K562 (cell line): ENCODE measurements around the gene NYNRIN. TPM values are rescaled to one million over a fixed set of nuclear protein-coding genes. Genes with fewer than 3 reads are reported as not detected.

ENCODE experiments used
- ATAC-seq: fragments of 200-7000 bp; cut with Tn5 transposase; 3 replicates; pipeline ENCODE4 v1.9.1; 2020; ENCODE audit warnings: moderate library complexity
- BruUV-seq: library from RNA; stranded (reverse); fragments of 400-500 nt; replicated peaks from 2 replicates; lab custom pipeline; 2021; lab: Mats Ljungman, UMichigan
- CTCF ChIA-PET: fragments of 300-600 bp; formaldehyde crosslinking; extraction: SDS; loops from one replicate; lab custom pipeline; 2021; ENCODE audit warnings: low intra/inter-chr PET ratio; lab: Yijun Ruan, JAX
- POLR2A ChIA-PET: fragments of 300-600, 350-650 bp; sonication (Branson Sonifier 250); formaldehyde crosslinking; extraction: SDS; loops from one replicate; lab custom pipeline; 2021; ENCODE audit warnings: antibody characterized with exemption, inconsistent platforms; lab: Yijun Ruan, JAX
- DNase-seq, 4 experiments: peaks; one replicate each; pipeline versions ENCODE4 v3.0.0 to v3.0.0-alpha.2; 2011 to 2018; ENCODE audit warnings: low spot score in 3 of 4, mixed read lengths in 3 of 4; ENCODE audit errors: extremely low read depth in 1 of 4
- FAIRE-seq: peaks from 2 replicates; lab custom pipeline; 2011; peaks lifted over from hg19 to GRCh38; lab: Jason Lieb, UNC
- H2AFZ ChIP-seq: 2 replicates; pipeline ENCODE4 v1.6.0; 2011; ENCODE audit warnings: low read depth, low read length, control low read depth, inconsistent platforms
- H3K27ac ChIP-seq: fragments of 200-600 bp; 3 replicates; pipeline ENCODE4 v1.8.0; 2011; ENCODE audit warnings: low read depth, mild to moderate bottlenecking, control low read depth, inconsistent platforms, low read length, moderate library complexity, mixed read lengths; ENCODE audit errors: extremely low read depth
- H3K27me3 ChIP-seq, 2 experiments: fragments of 300-600 bp in 1 of 2; 2 replicates in 1 of 2; 3 replicates in 1 of 2; pipeline versions ENCODE4 v1.6.0 to v1.8.0; 2011; ENCODE audit warnings: inconsistent platforms in 2 of 2, low read length in 2 of 2, mild to moderate bottlenecking in 1 of 2, mixed read lengths in 1 of 2, moderate library complexity in 1 of 2; ENCODE audit not compliant: control insufficient read depth in 2 of 2, insufficient read depth in 2 of 2
- H3K36me3 ChIP-seq: fragments of 300-600 bp; 3 replicates; pipeline ENCODE4 v1.8.0; 2011; ENCODE audit warnings: mild to moderate bottlenecking, low read length, inconsistent platforms; ENCODE audit not compliant: control insufficient read depth, insufficient read depth
- H3K4me1 ChIP-seq, 2 experiments: fragments of 200-600 bp in 1 of 2; replicated peaks in 1 of 2; 2 replicates in 1 of 2; 3 replicates in 1 of 2; pipeline versions ENCODE4 v1.5.1 to v1.8.0; 2011; ENCODE audit warnings: inconsistent platforms in 2 of 2, low read length in 2 of 2, mild to moderate bottlenecking in 1 of 2, mixed read lengths in 1 of 2, moderate library complexity in 1 of 2; ENCODE audit not compliant: control insufficient read depth in 2 of 2, insufficient read depth in 2 of 2
- H3K4me2 ChIP-seq: 2 replicates; pipeline ENCODE4 v1.6.1; 2011; ENCODE audit warnings: low read length, control low read depth, inconsistent platforms, mixed read lengths; ENCODE audit not compliant: insufficient read depth
- H3K4me3 ChIP-seq: fragments of 200-600 bp; sonication (generic), shearing (Covaris generic); 2 replicates; pipeline ENCODE4 v1.5.1; 2016; ENCODE audit warnings: control low read depth, inconsistent platforms
- H3K79me2 ChIP-seq: fragments of 200-600 bp; 3 replicates; pipeline ENCODE4 v1.8.0; 2011; ENCODE audit warnings: low read length, inconsistent platforms; ENCODE audit not compliant: control insufficient read depth, insufficient read depth
- H3K9ac ChIP-seq, 2 experiments: 2 replicates each; pipeline versions ENCODE4 v1.6.0 to v1.6.1; 2011; ENCODE audit warnings: low read depth in 2 of 2, low read length in 2 of 2, control low read depth in 1 of 2, inconsistent platforms in 1 of 2, mild to moderate bottlenecking in 1 of 2, mixed read lengths in 1 of 2; ENCODE audit not compliant: insufficient read depth in 1 of 2
- H3K9me1 ChIP-seq: one replicate; pipeline ENCODE4 v1.6.0; 2011; ENCODE audit warnings: inconsistent platforms, mild to moderate bottlenecking, low read length, moderate library complexity; ENCODE audit not compliant: control insufficient read depth, insufficient read depth
- H3K9me3 ChIP-seq: replicated peaks from 2 replicates; pipeline ENCODE4 v1.5.1; 2011; ENCODE audit warnings: low read depth, low read length, inconsistent platforms; ENCODE audit not compliant: control insufficient read depth, insufficient read depth
- H4K20me1 ChIP-seq: replicated peaks from 2 replicates; pipeline ENCODE4 v1.6.1; 2011; ENCODE audit warnings: low read length, inconsistent platforms, mixed read lengths; ENCODE audit not compliant: control insufficient read depth, insufficient read depth
- BCOR ChIP-seq: fragments of 450-650 bp; IDR thresholded peaks from 2 replicates; pipeline ENCODE4 v1.6.1; 2016
- BMI1 ChIP-seq: fragments of 150-350 bp; IDR thresholded peaks from 2 replicates; pipeline ENCODE4 v1.6.1; 2014; ENCODE audit warnings: low read length
- CBFB ChIP-seq: sonication (generic); formaldehyde crosslinking; IDR thresholded peaks from 2 replicates; pipeline ENCODE4 v1.4.0; 2020; ENCODE audit warnings: mild to moderate bottlenecking, missing genetic modification reagents
- CHAMP1 ChIP-seq: fragments of 450-650 bp; IDR thresholded peaks from 2 replicates; pipeline ENCODE4 v1.6.1; 2016; ENCODE audit warnings: mild to moderate bottlenecking
- CREB3 ChIP-seq: fragments of 450-650 bp; conservative IDR thresholded peaks from 2 replicates; pipeline ENCODE4 v1.6.1; 2016; ENCODE audit warnings: missing genetic modification characterization, low read depth, mild to moderate bottlenecking, missing compliant biosample characterization, moderate library complexity
- FOXJ3 ChIP-seq: sonication (generic); formaldehyde crosslinking; IDR thresholded peaks from 2 replicates; pipeline ENCODE4 v1.4.0; 2020; ENCODE audit warnings: mild to moderate bottlenecking, missing genetic modification reagents
- ILF3 ChIP-seq: fragments of 450-650 bp; IDR thresholded peaks from 2 replicates; pipeline ENCODE4 v1.6.1; 2018; ENCODE audit warnings: antibody characterized with exemption, mild to moderate bottlenecking, moderate library complexity, borderline replicate concordance
- MEF2D ChIP-seq: conservative IDR thresholded peaks from 2 replicates; pipeline ENCODE4 v1.6.1; 2016; ENCODE audit warnings: low read depth, missing genetic modification characterization, missing compliant biosample characterization
- NONO ChIP-seq, 2 experiments: fragments of 200-400 bp in 1 of 2; fragments of 450-650 bp in 1 of 2; formaldehyde crosslinking in 1 of 2; IDR thresholded peaks; 2 replicates each; pipeline ENCODE4 v1.6.1; 2017; ENCODE audit warnings: low read depth in 2 of 2, mild to moderate bottlenecking in 2 of 2, moderate library complexity in 2 of 2, low read length in 1 of 2
- SNIP1 ChIP-seq: fragments of 450-650 bp; IDR thresholded peaks from 2 replicates; pipeline ENCODE4 v1.7.1; 2017; ENCODE audit warnings: low read depth, mild to moderate bottlenecking
- STAT6 ChIP-seq: sonication (generic); formaldehyde crosslinking; IDR thresholded peaks from 2 replicates; pipeline ENCODE4 v1.8.1; 2023; ENCODE audit warnings: mild to moderate bottlenecking, missing genetic modification reagents
- TAF9B ChIP-seq: fragments of 450-650 bp; IDR thresholded peaks from 2 replicates; pipeline ENCODE4 v1.6.1; 2018; ENCODE audit warnings: mild to moderate bottlenecking; ENCODE audit not compliant: partially characterized antibody
- TCF3 ChIP-seq: sonication (generic); formaldehyde crosslinking; IDR thresholded peaks from 2 replicates; pipeline ENCODE4 v1.4.0; 2020; ENCODE audit warnings: mild to moderate bottlenecking, missing genetic modification reagents
- U2AF2 ChIP-seq: fragments of 200-400 bp; formaldehyde crosslinking; optimal IDR thresholded peaks from 2 replicates; pipeline ENCODE3; 2017; ENCODE audit warnings: low read depth, mild to moderate bottlenecking, low read length
- ZBED1 ChIP-seq: IDR thresholded peaks from 2 replicates; pipeline ENCODE4 v1.6.1; 2014
- ZKSCAN8 ChIP-seq: fragments of 200-800 bp; sonication (Bioruptor generic); IDR thresholded peaks from 2 replicates; pipeline ENCODE4 v1.6.1; 2016; ENCODE audit warnings: missing genetic modification characterization, missing compliant biosample characterization
- ZNF140 ChIP-seq: fragments of 250-450 bp; sonication (Bioruptor Pico); IDR thresholded peaks from 2 replicates; pipeline ENCODE4 v1.8.0; 2021; ENCODE audit warnings: moderate library complexity, mild to moderate bottlenecking, inconsistent platforms
- ZSCAN32 ChIP-seq: fragments of 450-650 bp; formaldehyde crosslinking; IDR thresholded peaks from 2 replicates; pipeline ENCODE4 v1.4.0; 2020; ENCODE audit warnings: mild to moderate bottlenecking, moderate library complexity
- WGBS: fragments of 100-300 bp; shearing (Covaris generic); methylation state at CpG from one replicate; pipeline ENCODE4 v1.1.6; 2016; ENCODE audit warnings: low coverage, mixed read lengths; ENCODE audit not compliant: insufficient coverage; ENCODE audit errors: missing lambda C conversion rate; 5-methylcytosine and 5-hydroxymethylcytosine counted together
- in situ Hi-C: fragments of 300-500 bp; cut with MboI; formaldehyde crosslinking; loops from 4 replicates; pipeline ENCODE4 v1.15.0; 2018; ENCODE audit warnings: inconsistent platforms, mixed read lengths
- intact Hi-C: fragments of 100-400 bp; cut with micrococcal nuclease; formaldehyde crosslinking; loops from 2 replicates; pipeline ENCODE4 v1.14.2; 2022
- polyA plus RNA-seq, 8 experiments: library from polyadenylated mRNA; depleted of rRNA in 4 of 8; stranded (reverse) in 5 of 8; unstranded in 3 of 8; fragments of >200 nt; fragmentation: Nextera tagmentation in 2 of 8; fragmentation: Illumina TruSeq in 1 of 8; extraction: Ambion mirVana in 2 of 8; extraction: Trizol in 1 of 8; gene quantifications; 2 replicates each; pipeline versions ENCODE4 v1.2.1 to v1.2.3, GENCODE V29; 2011 to 2014; ENCODE audit warnings: inconsistent platforms in 1 of 8, missing spikeins in 1 of 8
- total RNA-seq, 7 experiments: library from RNA; depleted of rRNA in 6 of 7; stranded (reverse); fragments of >200 nt in 6 of 7; fragmentation: Illumina TruSeq in 2 of 7; extraction: Trizol in 2 of 7; gene quantifications; 2 replicates each; pipeline versions ENCODE4 v1.2.1 to v1.2.3, GENCODE V29; 2011 to 2021; ENCODE audit warnings: low replicate concordance in 1 of 7

NYNRIN gene
- total and polyA plus RNA-seq, 9 of the 15 experiments (the other 6 are each of a cell fraction or from before 2014, with no cell fraction given), result 0.04 to 1.2 (median 0.28) TPM

GRCh38 chr14:24377126-24377525 lies 21.7 kb upstream of the NYNRIN start:
- WGBS, result 23% methylated on average over 7 of the region's 7 CpGs
- H3K4me2 ChIP-seq, result peak overlapping the region; percentile 58
- intact Hi-C loops, result no loop called here
- FAIRE-seq (peak; percentile 61), DNase-seq (peak; percentile 55 to 70 (median 65)), ATAC-seq (peak; percentile 33)
- CTCF ChIA-PET, result no interaction called here
- no peaks in the 10 kb centered on the region for H3K79me2 ChIP-seq
- H3K9ac ChIP-seq, result no peak overlapping the region; a peak in 1 of 4 replicates
- in situ Hi-C loops, result no loop called here
- H3K36me3 ChIP-seq, result no peaks in the 10 kb centered on the region
- BruUV-seq, result no TSS peak
- H4K20me1 ChIP-seq, result no peaks in the 10 kb centered on the region
- no peaks in the 10 kb centered on the region for H3K9me3 ChIP-seq
- no peak overlapping the region for H3K4me3 ChIP-seq
- no peak overlapping the region; the same call in 2 of the 3 replicates for H3K27ac ChIP-seq
- POLR2A ChIA-PET, result interaction anchor here (0.5 to 0.8 kb wide), 3 partner anchors 12 to 74 kb away, joined by 3 to 4 read pairs (median 4); no protein-coding TSS in a partner anchor
- peak overlapping the region; percentile 74; the same call in 1 of the 2 replicates for H2AFZ ChIP-seq
- no peaks in the 10 kb centered on the region for H3K9me1 ChIP-seq
- H3K27me3 ChIP-seq, result no peaks in the 10 kb centered on the region
- H3K4me1 ChIP-seq, result peaks cover 23 to 24% of the 10 kb centered on the region in 2 experiments
- TF ChIP-seq CBFB (no peak), U2AF2 (no peak), MEF2D (tag) (no peak), CREB3 (tag) (no peak), ZNF140 (CRISPR knock-in tag) (no peak), STAT6 (CRISPR knock-in tag) (no peak), TCF3 (CRISPR knock-in tag) (peak; percentile 44; the same call in 1 of the 2 replicates), BCOR (0 out of 2 replicates have a peak, but pooled peaks have one; percentile 23), ZBED1 (no peak), FOXJ3 (CRISPR knock-in tag) (no peak), ZKSCAN8 (CRISPR knock-in tag) (no peak), ZSCAN32 (no peak), BMI1 (no peak), SNIP1 (no peak), CHAMP1 (no peak), NONO (IDR thresholded peaks at IDR 0.05; ENCODE audit: low read depth in 2 of 2, low read length in 1 of 2) (no peak), ILF3 (no peak), TAF9B (no peak)
